Stomach (tissue), 9 donors: Measurements from ENCODE around the gene STAC3. TPM values are rescaled to one million over a fixed set of nuclear protein-coding genes. Genes with fewer than 3 reads are reported as not detected.

Experiments used
- DNase-seq, 2 donors: peaks; one replicate each; pipeline versions ENCODE4 v3.0.0 to v3.0.0-alpha.2; 2013 to 2019
- H3K27ac ChIP-seq, 5 donors: fragments of 200-600 bp in 4 of 5; sonication (generic) in 4 of 5; one replicate each; pipeline ENCODE4 v1.5.1; 2013 to 2019; ENCODE audit warnings: mild to moderate bottlenecking in 1 of 5, moderate library complexity in 1 of 5
- H3K27me3 ChIP-seq, 3 donors: fragments of 200-600 bp; sonication (generic); one replicate each; pipeline ENCODE4 v1.5.1; 2017 to 2019; ENCODE audit warnings: mixed run types in 1 of 3
- H3K36me3 ChIP-seq, 4 donors: fragments of 200-600 bp; sonication (generic); 1 replicate in 3 of 4; 2 replicates in 1 of 4; pipeline ENCODE4 v1.5.1; 2016 to 2019
- H3K4me1 ChIP-seq, 4 donors: fragments of 200-600 bp; sonication (generic); one replicate each; pipeline ENCODE4 v1.5.1; 2016 to 2019
- H3K4me3 ChIP-seq, 4 donors: fragments of 200-600 bp; sonication (generic) in 3 of 4; one replicate each; pipeline ENCODE4 v1.5.1; 2016 to 2019; ENCODE audit warnings: mild to moderate bottlenecking in 1 of 4
- H3K9me3 ChIP-seq, 4 donors: fragments of 200-600 bp; sonication (generic); one replicate each; pipeline ENCODE4 v1.5.1; 2016 to 2019
- CTCF ChIP-seq, 7 experiments: fragments of 450-650 bp in 4 of 7; fragments of 200-600 bp in 3 of 7; sonication (generic) in 3 of 7; IDR thresholded peaks; one replicate each; pipeline ENCODE4 v1.5.1; 2016 to 2019; ENCODE audit warnings: antibody characterized with exemption in 7 of 7, control low read depth in 2 of 7, mild to moderate bottlenecking in 1 of 7
- EP300 ChIP-seq: sonication (generic); formaldehyde crosslinking; IDR thresholded peaks from one replicate; pipeline ENCODE4 v1.6.1; 2017; ENCODE audit warnings: antibody characterized with exemption
- POLR2A ChIP-seq, 4 donors: fragments of 450-650 bp; IDR thresholded peaks; one replicate each; pipeline ENCODE4 v1.6.1; 2016; ENCODE audit warnings: antibody characterized with exemption in 4 of 4, control low read depth in 2 of 4, mild to moderate bottlenecking in 1 of 4, moderate library complexity in 1 of 4
- POLR2AphosphoS5 ChIP-seq, 3 donors: sonication (generic); formaldehyde crosslinking; IDR thresholded peaks; one replicate each; pipeline ENCODE4 v1.6.1; 2016; ENCODE audit warnings: antibody characterized with exemption in 3 of 3
- WGBS, 5 donors: extraction: QIAGEN DNeasy Blood & Tissue Kit in 3 of 5; methylation state at CpG; one replicate each; pipeline versions ENCODE4 v1.1.5 to v1.1.7; 2013 to 2018; 5-methylcytosine and 5-hydroxymethylcytosine counted together
- intact Hi-C: fragments of 100-400 bp; cut with DNase I; formaldehyde crosslinking; loops from one replicate; pipeline ENCODE4 v1.15.1; 2023; ENCODE audit warnings: low total_unique reads
- polyA plus RNA-seq, 3 donors: library from polyadenylated mRNA; stranded (reverse); fragments of 200-250 nt; gene quantifications; one replicate each; pipeline ENCODE4 v1.2.3, GENCODE V29; 2013
- total RNA-seq, 5 donors: library from RNA; depleted of rRNA; stranded (reverse); fragments of >200 nt; gene quantifications; one replicate each; pipeline versions ENCODE4 v1.1.0 to v1.2.3, GENCODE V29; 2014 to 2016
- donor health status: healthy with polysubstance abuse.
- donor health status: Bipolar disorder and iron deficiency.
- donor health status: healthy.

Gene STAC3
- total and polyA plus RNA-seq, 8 donors = 0.55 to 5.1 (median 2.3) TPM; not detected in 1

- intact Hi-C loops = no loop called here
- no peak for TF ChIP-seq CTCF (IDR thresholded peaks at IDR 0.05)
- no peak for TF ChIP-seq EP300
- TF ChIP-seq POLR2A (IDR thresholded peaks at IDR 0.05) = no peak
- no peak for TF ChIP-seq POLR2AphosphoS5 (IDR thresholded peaks at IDR 0.05)
- 93 to 97% (median 96%) methylated on average over 17 to 26 of the region's 26 CpGs for WGBS, 5 donors
- Histone ChIP-seq H3K27ac (no peak overlapping the region), H3K4me1 (no peaks in the 10 kb centered on the region), H3K4me3 (no peak overlapping the region), H3K27me3 (no peaks in the 10 kb centered on the region), H3K36me3 (peaks cover 66 to 100% (median 98%) of the 10 kb centered on the region in 4 donors), H3K9me3 (no peaks in the 10 kb centered on the region)
- no peak for DNase-seq
Observed at GRCh38 chr12:57205186-57205585, 45.8 kb downstream of the STAC3 start.

- Histone ChIP-seq H3K4me3 (no peak overlapping the region), H3K27ac (no peak overlapping the region), H3K9me3 (no peaks in the 10 kb centered on the region), H3K4me1 (no peaks in the 10 kb centered on the region), H3K27me3 (no peaks in the 10 kb centered on the region), H3K36me3 (peaks cover 70 to 100% (median 98%) of the 10 kb centered on the region in 4 donors)
- WGBS, 5 donors = 86 to 96% (median 91%) methylated on average over 17 to 19 of the region's 19 CpGs
- TF ChIP-seq POLR2AphosphoS5 (IDR thresholded peaks at IDR 0.05) (no peak), EP300 (no peak), POLR2A (IDR thresholded peaks at IDR 0.05) (no peak), CTCF (IDR thresholded peaks at IDR 0.05) (no peak)
- intact Hi-C loops = no loop called here
- no peak for DNase-seq
Observed at GRCh38 chr12:57204454-57204853, 46.5 kb downstream of the STAC3 start.

GRCh38 chr12:57203791-57204190 is 47.2 kb downstream of the STAC3 start:
- H3K4me3 ChIP-seq = no peak overlapping the region
- no peak overlapping the region for H3K27ac ChIP-seq
- peaks cover 77 to 100% (median 98%) of the 10 kb centered on the region in 4 donors for H3K36me3 ChIP-seq
- no peak for TF ChIP-seq EP300
- TF ChIP-seq POLR2AphosphoS5 (IDR thresholded peaks at IDR 0.05) = no peak
- TF ChIP-seq CTCF (IDR thresholded peaks at IDR 0.05) = no peak
- TF ChIP-seq POLR2A (IDR thresholded peaks at IDR 0.05) = no peak
- H3K9me3 ChIP-seq = no peaks in the 10 kb centered on the region
- H3K4me1 ChIP-seq = no peaks in the 10 kb centered on the region
- no peaks in the 10 kb centered on the region for H3K27me3 ChIP-seq
- 84 to 100% (median 87%) methylated on average over 1 to 11 of the region's 11 CpGs for WGBS, 5 donors
- no peak for DNase-seq
- intact Hi-C loops = no loop called here

GRCh38 chr12:57203201-57203600 is 47.8 kb downstream of the STAC3 start:
- intact Hi-C loops = no loop called here
- no peak for DNase-seq
- no peaks in the 10 kb centered on the region for H3K9me3 ChIP-seq
- peaks cover 80 to 100% (median 98%) of the 10 kb centered on the region in 4 donors for H3K36me3 ChIP-seq
- no peaks in the 10 kb centered on the region for H3K4me1 ChIP-seq
- no peak overlapping the region for H3K4me3 ChIP-seq
- 94 to 97% (median 97%) methylated on average over 28 of the region's 28 CpGs for WGBS, 5 donors
- H3K27ac ChIP-seq = no peak overlapping the region
- H3K27me3 ChIP-seq = no peaks in the 10 kb centered on the region
- no peak for TF ChIP-seq POLR2A (IDR thresholded peaks at IDR 0.05)

- DNase-seq = no peak
- 90 to 96% (median 93%) methylated on average over 16 to 19 of the region's 19 CpGs for WGBS, 5 donors
- Histone ChIP-seq H3K27ac (no peak overlapping the region), H3K9me3 (no peaks in the 10 kb centered on the region), H3K4me3 (no peak overlapping the region), H3K27me3 (no peaks in the 10 kb centered on the region), H3K4me1 (no peaks in the 10 kb centered on the region), H3K36me3 (peaks cover 85 to 100% (median 98%) of the 10 kb centered on the region in 4 donors)
- TF ChIP-seq POLR2A (IDR thresholded peaks at IDR 0.05) = no peak
- no peak for TF ChIP-seq EP300
- no peak for TF ChIP-seq POLR2AphosphoS5 (IDR thresholded peaks at IDR 0.05)
- TF ChIP-seq CTCF (IDR thresholded peaks at IDR 0.05) = no peak
- intact Hi-C loops = no loop called here
Observed at GRCh38 chr12:57202321-57202720, 48.7 kb downstream of the STAC3 start.
